Measurements from ENCODE around the gene MON2. TPM values are rescaled to one million over a fixed set of nuclear protein-coding genes. Genes with fewer than 3 reads are reported as not detected.

Gene MON2
- total and polyA plus RNA-seq, 2 of the 13 experiments (the other 11 are each of a cell fraction or from before 2014, with no cell fraction given) = 10.5 to 24.8 TPM

GRCh38 chr12:62466594-62467491 is at the start of gene MON2 (continued):
- TF ChIP-seq SMC3 (IDR thresholded peaks at IDR 0.05; ENCODE audit: low read length) = no peak
- TF ChIP-seq, protein P1, sequence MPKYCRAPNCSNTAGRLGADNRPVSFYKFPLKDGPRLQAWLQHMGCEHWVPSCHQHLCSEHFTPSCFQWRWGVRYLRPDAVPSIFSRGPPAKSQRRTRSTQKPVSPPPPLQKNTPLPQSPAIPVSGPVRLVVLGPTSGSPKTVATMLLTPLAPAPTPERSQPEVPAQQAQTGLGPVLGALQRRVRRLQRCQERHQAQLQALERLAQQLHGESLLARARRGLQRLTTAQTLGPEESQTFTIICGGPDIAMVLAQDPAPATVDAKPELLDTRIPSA (CRISPR knock-in tag; IDR thresholded peaks at IDR 0.05; ENCODE audit: borderline replicate concordance) = no peak
- peak; percentile 73 for TF ChIP-seq UBTF (CRISPR knock-in tag; IDR thresholded peaks at IDR 0.05)
- peak; percentile 77 for TF ChIP-seq SALL2 (CRISPR knock-in tag; IDR thresholded peaks at IDR 0.05)
- peak; percentile 78 for TF ChIP-seq PATZ1 (CRISPR knock-in tag; IDR thresholded peaks at IDR 0.05)
- TF ChIP-seq NFE2 (CRISPR knock-in tag; IDR thresholded peaks at IDR 0.05) = no peak
- 0 out of 2 replicates have a peak, but pooled peaks have one; percentile 33 for TF ChIP-seq AKNA (CRISPR knock-in tag; IDR thresholded peaks at IDR 0.05; ENCODE audit: borderline replicate concordance)
- TF ChIP-seq TOE1 (CRISPR knock-in tag; IDR thresholded peaks at IDR 0.05) = peak; percentile 33; the same call in 1 of the 2 replicates
- no peak for TF ChIP-seq NFIC (IDR thresholded peaks at IDR 0.05; ENCODE audit: low read length)
- no peak for TF ChIP-seq FIP1L1 (IDR thresholded peaks at IDR 0.05; ENCODE audit: borderline replicate concordance, insufficient read depth, low read depth, low read length)
- 0 out of 2 replicates have a peak, but pooled peaks have one; percentile 37 for TF ChIP-seq PAWR (CRISPR knock-in tag; IDR thresholded peaks at IDR 0.05; ENCODE audit: borderline replicate concordance)
- TF ChIP-seq SAP130 (CRISPR knock-in tag; IDR thresholded peaks at IDR 0.05; ENCODE audit: low read depth) = peak; percentile 90
